ENCODE measurements around the gene HEPACAM2. TPM values are rescaled to one million over a fixed set of nuclear protein-coding genes. Genes with fewer than 3 reads are reported as not detected.
A peak's percentile ranks its signal among the peaks of the same experiment; 100 is the strongest.

The HEPACAM2 gene
- total and polyA plus RNA-seq, 2 of the 4 experiments (the other 2 are of a cell fraction), result under 0.01 to 0.05 TPM

DNA sequence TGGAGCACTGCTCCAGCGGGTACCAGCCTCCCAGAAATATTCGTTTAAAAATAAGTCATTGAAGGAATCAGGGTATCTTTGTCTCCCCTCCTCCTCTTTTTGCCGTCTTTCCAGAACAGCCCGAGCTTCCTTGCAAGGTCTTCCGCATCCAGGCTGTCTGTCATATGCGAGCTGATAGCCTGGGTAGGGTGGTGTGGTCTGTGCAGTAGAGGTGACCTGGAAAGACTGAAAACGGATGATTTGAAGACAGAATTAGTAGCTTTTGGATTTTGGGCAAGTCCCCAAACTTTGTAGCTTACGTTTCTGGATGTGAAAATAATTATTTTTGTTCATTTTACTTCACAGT is 6.4 kb upstream of the HEPACAM2 start:
- peak overlapping the region; percentile 90 for H2AK9ac ChIP-seq (replicated peaks; ENCODE audit: low read depth, low read length, poor library complexity)
- POLR2A ChIA-PET (ENCODE audit: unreplicated experiment), result no interaction called here
- peak overlapping the region; percentile 89 to 95 for H4K8ac ChIP-seq (ENCODE audit: low read depth in 2 of 2, low read length in 2 of 2)
- H3K9me1 ChIP-seq (ENCODE audit: insufficient read depth, low read length), result peaks cover 3% of the 10 kb centered on the region; the same call in 1 of the 2 replicates
- no peak overlapping the region for H2BK5ac ChIP-seq (ENCODE audit: low read depth, low read length, poor library complexity, severe bottlenecking)
- H3K27me3 ChIP-seq (ENCODE audit: control insufficient read depth, insufficient read depth, low read length), result no peaks in the 10 kb centered on the region
- H3K4me3 ChIP-seq (ENCODE audit: insufficient read depth, low read depth, low read length), result peak overlapping the region; percentile 71
- H4K20me1 ChIP-seq (ENCODE audit: insufficient read depth, low read length), result no peaks in the 10 kb centered on the region
- peak overlapping the region; percentile 19; the same call in 1 of the 2 replicates for H3K4ac ChIP-seq (ENCODE audit: low read depth, low read length)
- no peak overlapping the region for H2BK15ac ChIP-seq (ENCODE audit: low read depth, low read length)
- H2AFZ ChIP-seq (replicated peaks; ENCODE audit: low read length, poor library complexity), result peak overlapping the region; percentile 98
- no peaks in the 10 kb centered on the region for H3K4me1 ChIP-seq (ENCODE audit: control insufficient read depth, insufficient read depth, low read length)
- intact Hi-C loops (cut with micrococcal nuclease), result no loop called here
- H2AK5ac ChIP-seq (ENCODE audit: low read depth, low read length), result no peak overlapping the region; the same call in 1 of the 2 replicates
- H3K56ac ChIP-seq (ENCODE audit: extremely low read depth, insufficient read depth, low read length), result no peak overlapping the region
- DNase-seq, result no peak
- H3K9ac ChIP-seq (ENCODE audit: low read depth, low read length), result peak overlapping the region; percentile 66
- H3K18ac ChIP-seq (ENCODE audit: low read depth, low read length), result no peak overlapping the region
- CTCF ChIA-PET, result interaction anchor here (0.9 to 2.2 kb wide), 3 partner anchors 9 to 142 kb away, joined by 3 to 9 read pairs (median 3); no protein-coding TSS in a partner anchor
- H3K14ac ChIP-seq (replicated peaks; ENCODE audit: low read depth, low read length), result no peak overlapping the region
- no peaks in the 10 kb centered on the region for H3K9me3 ChIP-seq (ENCODE audit: control insufficient read depth, insufficient read depth, low read length)
- H4K5ac ChIP-seq (ENCODE audit: low read depth, low read length), result peak overlapping the region; percentile 74
- in situ Hi-C loops (cut with MboI; ENCODE audit: low sequenced_read_pairs), result loop anchor here (25.0 kb wide), 1 partner anchor 980 kb away; no protein-coding TSS in a partner anchor
- no TSS peak for BruUV-seq (replicated peaks)
- H2BK20ac ChIP-seq (ENCODE audit: low read depth, low read length), result no peak overlapping the region
- WGBS, 2 experiments (ENCODE audit: extremely low coverage in 2 of 2, insufficient read length in 1 of 2), result no CpG with 5 or more reads among the region's 8 CpGs
- no peak overlapping the region for H3K23ac ChIP-seq (ENCODE audit: low read depth, low read length)
- peaks cover 16 to 25% of the 10 kb centered on the region in 2 experiments for H3K79me1 ChIP-seq (ENCODE audit: low read depth in 1 of 2, low read length in 2 of 2)
- H2BK120ac ChIP-seq (ENCODE audit: low read depth, low read length), result no peak overlapping the region
- H4K91ac ChIP-seq (ENCODE audit: insufficient read depth, low read depth, low read length), result no peak overlapping the region; the same call in 1 of the 2 replicates
- dilution Hi-C loops (cut with HindIII; ENCODE audit: low sequenced_read_pairs, unreplicated experiment), result no loop called here
- peak overlapping the region; percentile 99 for H3K4me2 ChIP-seq (ENCODE audit: low read depth, low read length)
- H3K27ac ChIP-seq (ENCODE audit: insufficient read depth, low read length), result 0 out of 2 replicates have a peak overlapping the region, but pooled peaks have one; percentile 2
- TF ChIP-seq RFX5 (IDR thresholded peaks at IDR 0.05; ENCODE audit: low read depth, low read length) (no peak), RAD21 (IDR thresholded peaks at IDR 0.05; ENCODE audit: low read length) (no peak), RCOR1 (IDR thresholded peaks at IDR 0.05; ENCODE audit: insufficient replicate concordance, low read length) (no peak), CHD1 (IDR thresholded peaks at IDR 0.05; ENCODE audit: low read depth, low read length) (no peak), MAFK (IDR thresholded peaks at IDR 0.05; ENCODE audit: low read depth, low read length) (no peak), FOS (IDR thresholded peaks at IDR 0.05; ENCODE audit: low read depth, low read length) (no peak), CEBPB (IDR thresholded peaks at IDR 0.05; ENCODE audit: low read depth, low read length) (no peak), MXI1 (IDR thresholded peaks at IDR 0.05; ENCODE audit: borderline replicate concordance, low read depth, low read length) (no peak), SMC3 (IDR thresholded peaks at IDR 0.05; ENCODE audit: low read depth, low read length) (no peak), POLR2A (IDR thresholded peaks at IDR 0.05; ENCODE audit: low read depth, low read length) (no peak), NFE2L2 (IDR thresholded peaks at IDR 0.05; ENCODE audit: low read depth, low read length) (no peak), BHLHE40 (IDR thresholded peaks at IDR 0.05; ENCODE audit: low read depth, low read length) (no peak), MAZ (IDR thresholded peaks at IDR 0.05; ENCODE audit: borderline replicate concordance, low read depth, low read length) (no peak)
- TF ChIP-seq, protein P1, sequence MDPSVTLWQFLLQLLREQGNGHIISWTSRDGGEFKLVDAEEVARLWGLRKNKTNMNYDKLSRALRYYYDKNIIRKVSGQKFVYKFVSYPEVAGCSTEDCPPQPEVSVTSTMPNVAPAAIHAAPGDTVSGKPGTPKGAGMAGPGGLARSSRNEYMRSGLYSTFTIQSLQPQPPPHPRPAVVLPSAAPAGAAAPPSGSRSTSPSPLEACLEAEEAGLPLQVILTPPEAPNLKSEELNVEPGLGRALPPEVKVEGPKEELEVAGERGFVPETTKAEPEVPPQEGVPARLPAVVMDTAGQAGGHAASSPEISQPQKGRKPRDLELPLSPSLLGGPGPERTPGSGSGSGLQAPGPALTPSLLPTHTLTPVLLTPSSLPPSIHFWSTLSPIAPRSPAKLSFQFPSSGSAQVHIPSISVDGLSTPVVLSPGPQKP (IDR thresholded peaks at IDR 0.05; ENCODE audit: borderline replicate concordance, low read depth, low read length), result no peak
- TF ChIP-seq, protein P2, sequence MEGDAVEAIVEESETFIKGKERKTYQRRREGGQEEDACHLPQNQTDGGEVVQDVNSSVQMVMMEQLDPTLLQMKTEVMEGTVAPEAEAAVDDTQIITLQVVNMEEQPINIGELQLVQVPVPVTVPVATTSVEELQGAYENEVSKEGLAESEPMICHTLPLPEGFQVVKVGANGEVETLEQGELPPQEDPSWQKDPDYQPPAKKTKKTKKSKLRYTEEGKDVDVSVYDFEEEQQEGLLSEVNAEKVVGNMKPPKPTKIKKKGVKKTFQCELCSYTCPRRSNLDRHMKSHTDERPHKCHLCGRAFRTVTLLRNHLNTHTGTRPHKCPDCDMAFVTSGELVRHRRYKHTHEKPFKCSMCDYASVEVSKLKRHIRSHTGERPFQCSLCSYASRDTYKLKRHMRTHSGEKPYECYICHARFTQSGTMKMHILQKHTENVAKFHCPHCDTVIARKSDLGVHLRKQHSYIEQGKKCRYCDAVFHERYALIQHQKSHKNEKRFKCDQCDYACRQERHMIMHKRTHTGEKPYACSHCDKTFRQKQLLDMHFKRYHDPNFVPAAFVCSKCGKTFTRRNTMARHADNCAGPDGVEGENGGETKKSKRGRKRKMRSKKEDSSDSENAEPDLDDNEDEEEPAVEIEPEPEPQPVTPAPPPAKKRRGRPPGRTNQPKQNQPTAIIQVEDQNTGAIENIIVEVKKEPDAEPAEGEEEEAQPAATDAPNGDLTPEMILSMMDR (conservative IDR thresholded peaks at IDR 0.05; ENCODE audit: low read depth, low read length), result no peak
- TF ChIP-seq, protein P3, sequence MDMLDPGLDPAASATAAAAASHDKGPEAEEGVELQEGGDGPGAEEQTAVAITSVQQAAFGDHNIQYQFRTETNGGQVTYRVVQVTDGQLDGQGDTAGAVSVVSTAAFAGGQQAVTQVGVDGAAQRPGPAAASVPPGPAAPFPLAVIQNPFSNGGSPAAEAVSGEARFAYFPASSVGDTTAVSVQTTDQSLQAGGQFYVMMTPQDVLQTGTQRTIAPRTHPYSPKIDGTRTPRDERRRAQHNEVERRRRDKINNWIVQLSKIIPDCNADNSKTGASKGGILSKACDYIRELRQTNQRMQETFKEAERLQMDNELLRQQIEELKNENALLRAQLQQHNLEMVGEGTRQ (IDR thresholded peaks at IDR 0.05; ENCODE audit: low read depth, low read length), result no peak
- no peaks in the 10 kb centered on the region for H3K36me3 ChIP-seq (ENCODE audit: control insufficient read depth, insufficient read depth, low read length)
- peak; percentile 3; the same call in 1 of the 2 replicates for ATAC-seq (ENCODE audit: low read depth)

Data from IMR-90 (cell line).